D721Med (cell line): Measurements from ENCODE around the gene ABHD16B.

Experiments
- DNase-seq: peaks from one replicate; pipeline ENCODE4 v3.0.0; 2011; ENCODE audit warnings: low spot score; ENCODE audit not compliant: insufficient read length
- FAIRE-seq: peaks from 2 replicates; lab custom pipeline; 2011; peaks lifted over from hg19 to GRCh38; lab: Jason Lieb, UNC
- CTCF ChIP-seq: IDR thresholded peaks from 2 replicates; pipeline ENCODE4 v1.5.1; 2012; ENCODE audit warnings: mild to moderate bottlenecking, control low read depth; ENCODE audit not compliant: insufficient read depth; ENCODE audit errors: missing control alignments

Gene ABHD16B

DNA sequence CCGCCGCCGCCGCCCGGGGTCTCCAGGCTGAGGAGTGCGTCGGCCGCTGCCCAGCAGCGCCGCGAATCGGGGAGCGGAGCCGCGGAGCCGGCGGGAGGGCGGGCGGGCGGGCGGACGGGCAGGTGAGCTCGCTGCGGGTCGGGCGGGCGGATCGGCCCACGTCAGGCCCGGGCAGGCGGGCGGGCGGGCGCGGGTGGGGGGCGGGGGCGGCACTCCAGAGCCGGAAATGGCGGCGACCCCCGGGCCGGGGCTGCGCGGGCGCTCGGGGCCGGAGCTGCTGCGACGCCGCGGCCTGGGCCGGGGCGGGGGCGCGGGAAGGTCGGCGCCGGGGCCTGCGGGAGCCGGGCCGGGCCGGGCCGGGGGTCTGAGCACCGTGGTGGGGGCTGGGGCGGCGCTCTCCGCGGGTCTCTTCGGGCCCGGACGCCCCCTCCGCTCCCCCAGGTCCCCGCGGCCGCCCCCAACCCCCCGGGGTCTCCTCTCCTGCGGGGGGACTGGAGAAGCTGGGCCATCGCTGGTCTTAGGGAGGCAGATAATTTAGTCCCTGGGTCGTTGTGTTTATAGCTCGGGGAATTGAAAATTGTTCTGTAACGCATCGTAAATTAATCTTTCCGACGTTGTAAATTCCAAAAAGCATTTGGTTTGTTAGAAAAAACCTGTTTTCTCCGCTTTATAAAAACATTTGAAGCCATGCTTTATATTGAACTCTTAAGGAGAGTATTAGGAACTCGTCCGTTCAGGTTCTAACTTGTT lies 34.1 kb downstream of the ABHD16B start:
- FAIRE-seq (no peak), DNase-seq (no peak)
- no peak for TF ChIP-seq CTCF

DNA sequence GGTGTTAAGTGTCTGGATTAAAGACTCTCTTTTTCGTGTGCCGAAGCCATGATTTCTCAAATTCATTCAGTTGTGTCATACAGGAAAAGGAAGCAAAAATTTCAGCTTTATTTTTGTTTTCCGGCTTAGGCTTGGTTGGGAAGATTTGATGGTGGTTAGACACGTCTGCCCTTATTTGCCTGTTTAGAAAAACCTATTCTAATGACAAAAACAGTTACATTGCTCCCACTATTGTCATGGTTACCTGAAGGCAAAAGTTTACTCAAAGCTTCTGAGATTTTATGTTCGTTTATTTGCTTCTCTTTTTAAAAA lies 34.6 kb downstream of the ABHD16B start:
- FAIRE-seq (no peak), DNase-seq (no peak)

DNA sequence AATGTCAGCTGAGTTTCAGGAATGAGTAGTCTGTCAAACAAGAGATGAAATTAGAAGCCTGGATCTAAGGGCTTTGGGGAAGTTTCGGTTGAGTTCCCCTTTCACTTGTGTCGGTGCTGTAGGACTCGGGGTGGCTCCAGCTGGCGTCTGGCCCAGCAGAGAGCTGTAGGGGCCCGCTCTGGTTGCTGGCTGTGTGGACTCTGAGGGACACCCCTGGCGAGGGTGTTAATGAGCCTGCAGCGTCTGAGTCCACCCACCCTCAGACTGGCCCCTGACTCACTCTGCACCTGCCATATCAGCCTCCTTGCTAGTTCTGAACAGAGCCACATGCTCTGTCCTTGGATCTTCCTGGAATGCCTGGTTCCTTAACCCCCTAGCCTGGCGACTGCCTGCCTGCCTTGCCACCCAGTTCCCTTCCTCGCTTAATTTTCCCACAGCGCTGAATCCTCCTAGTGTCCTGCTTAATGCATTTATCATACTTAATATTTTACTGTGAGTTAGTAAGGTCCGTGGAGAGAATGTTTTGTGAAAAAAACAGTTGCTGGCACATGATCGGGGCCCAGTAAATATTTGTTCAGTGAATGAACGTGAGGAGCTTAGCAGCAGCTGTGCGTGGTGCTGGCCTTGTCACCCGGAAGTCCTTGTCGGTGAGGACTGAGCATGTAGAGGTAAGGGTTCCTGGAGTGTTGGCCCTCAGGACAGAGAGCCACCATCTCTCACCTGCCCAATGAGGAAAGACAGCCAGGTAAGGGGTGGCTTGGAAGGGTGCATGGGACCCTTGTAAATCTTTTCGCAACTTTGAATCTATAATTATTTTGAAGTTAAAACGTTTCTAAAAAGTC lies 35.2 kb downstream of the ABHD16B start:
- DNase-seq (no peak), FAIRE-seq (no peak)
- no peak for TF ChIP-seq CTCF

More for the DNA sequence above, 34.6 kb downstream of the ABHD16B start:
- TF ChIP-seq CTCF, result no peak

- FAIRE-seq (no peak), DNase-seq (no peak)
- no peak for TF ChIP-seq CTCF
Observed at GRCh38 chr20:63897978-63898561, 36.8 kb downstream of the ABHD16B start.

GRCh38 chr20:63898882-63899558 lies 37.7 kb downstream of the ABHD16B start:
- FAIRE-seq (peak; percentile 11), DNase-seq (peak; percentile 83)
- TF ChIP-seq CTCF, result no peak

DNA sequence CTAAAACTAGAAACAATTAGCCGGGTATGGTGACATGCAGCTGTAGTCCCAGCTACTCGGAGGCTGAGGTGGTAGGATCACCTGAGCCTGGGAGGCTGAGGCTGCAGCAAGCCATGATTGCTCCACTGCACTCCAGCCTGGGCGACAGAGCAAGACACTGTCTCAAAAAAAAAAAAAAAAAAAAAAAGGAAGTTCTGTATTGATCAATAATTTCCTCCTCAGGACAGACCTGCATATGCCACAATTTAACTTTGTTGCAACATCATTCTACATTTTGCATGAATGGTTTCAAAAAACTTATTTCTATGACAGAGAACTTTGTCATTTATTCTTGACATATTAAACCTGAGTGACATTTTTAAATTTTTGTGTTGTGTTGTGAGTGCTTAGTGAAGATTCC lies 39.1 kb downstream of the ABHD16B start:
- no peak for TF ChIP-seq CTCF
- no peak for FAIRE-seq
- DNase-seq, result no peak
